SK-N-SH (cell line): ENCODE data around the gene TPMT. TPM values are rescaled to one million over a fixed set of nuclear protein-coding genes. Genes with fewer than 3 reads are reported as not detected.

Experiments
- CTCF ChIA-PET: fragments of 300-600, 350-600 bp; formaldehyde crosslinking; extraction: SDS; loops from one replicate; lab custom pipeline; 2021; lab: Yijun Ruan, JAX
- POLR2A ChIA-PET: fragments of 350-600 bp; sonication (Branson Sonifier 250); formaldehyde crosslinking; extraction: SDS; loops from one replicate; lab custom pipeline; 2020; ENCODE audit warnings: antibody characterized with exemption, inconsistent platforms; lab: Yijun Ruan, JAX
- DNase-seq: peaks from one replicate; pipeline ENCODE4 v3.0.0; 2012
- H2AFZ ChIP-seq: fragments of 200-600 bp; sonication (generic); 2 replicates; pipeline ENCODE4 v1.8.1; 2016; ENCODE audit warnings: antibody characterized with exemption, mild to moderate bottlenecking, low read depth
- H3F3A ChIP-seq: fragments of 200-600 bp; sonication (generic); replicated peaks from 2 replicates; pipeline ENCODE3; 2016; ENCODE audit warnings: antibody characterized with exemption, mild to moderate bottlenecking; ENCODE audit not compliant: insufficient read depth
- H3K27ac ChIP-seq, 2 experiments: fragments of 200-500 bp in 1 of 2; fragments of 200-600 bp in 1 of 2; sonication (Bioruptor generic) in 1 of 2; sonication (generic), shearing (Covaris generic) in 1 of 2; 2 replicates each; pipeline versions ENCODE4 v1.5.1 to v1.6.1; 2014 to 2016; ENCODE audit warnings: low read depth in 2 of 2, inconsistent platforms in 1 of 2, low read length in 1 of 2, mild to moderate bottlenecking in 1 of 2, mixed read lengths in 1 of 2
- H3K27me3 ChIP-seq: fragments of 200-600 bp; sonication (generic), shearing (Covaris generic); 2 replicates; pipeline ENCODE4 v1.6.1; 2016; ENCODE audit warnings: mixed run types; ENCODE audit not compliant: insufficient read depth
- H3K36me3 ChIP-seq, 2 experiments: fragments of 200-500 bp in 1 of 2; fragments of 200-600 bp in 1 of 2; sonication (Bioruptor generic) in 1 of 2; sonication (generic) in 1 of 2; replicated peaks in 1 of 2; 2 replicates each; pipeline versions ENCODE3 to v1.5.1; 2014 to 2016; ENCODE audit warnings: low read length in 1 of 2, mild to moderate bottlenecking in 1 of 2; ENCODE audit not compliant: insufficient read depth in 2 of 2, control insufficient read depth in 1 of 2
- H3K4me1 ChIP-seq, 2 experiments: fragments of 200-500 bp in 1 of 2; fragments of 200-600 bp in 1 of 2; sonication (Bioruptor generic) in 1 of 2; sonication (generic), shearing (Covaris generic) in 1 of 2; 2 replicates each; pipeline versions ENCODE4 v1.5.1 to v1.6.1; 2014 to 2016; ENCODE audit warnings: low read depth in 1 of 2, low read length in 1 of 2, mixed run types in 1 of 2; ENCODE audit not compliant: insufficient read depth in 2 of 2, control insufficient read depth in 1 of 2
- H3K4me2 ChIP-seq: fragments of 200-600 bp; sonication (generic), shearing (Covaris generic); 2 replicates; pipeline ENCODE4 v1.6.1; 2017; ENCODE audit warnings: mixed run types
- H3K4me3 ChIP-seq, 2 experiments: fragments of 200-500 bp in 1 of 2; fragments of 200-600 bp in 1 of 2; sonication (Bioruptor generic) in 1 of 2; sonication (generic), shearing (Covaris generic) in 1 of 2; 2 replicates each; pipeline versions ENCODE4 v1.5.1 to v1.8.1; 2014 to 2016; ENCODE audit warnings: low read depth in 2 of 2, inconsistent platforms in 1 of 2, low read length in 1 of 2, mild to moderate bottlenecking in 1 of 2, mixed read lengths in 1 of 2, moderate library complexity in 1 of 2
- H3K79me2 ChIP-seq: fragments of 200-600 bp; sonication (generic); 2 replicates; pipeline ENCODE4 v1.8.1; 2017; ENCODE audit warnings: mild to moderate bottlenecking; ENCODE audit not compliant: insufficient read depth
- H3K9ac ChIP-seq: fragments of 200-600 bp; sonication (generic); 2 replicates; pipeline ENCODE4 v1.6.1; 2017; ENCODE audit warnings: mixed run types
- H3K9me2 ChIP-seq: fragments of 200-600 bp; sonication (generic); 2 replicates; pipeline ENCODE4 v1.6.1; 2017; ENCODE audit warnings: mixed run types
- H3K9me3 ChIP-seq: fragments of 200-600 bp; sonication (generic); 2 replicates; pipeline ENCODE4 v1.6.1; 2017; ENCODE audit warnings: mixed run types, mild to moderate bottlenecking, moderate library complexity
- H4K20me1 ChIP-seq: fragments of 200-600 bp; sonication (generic); 2 replicates; pipeline ENCODE4 v1.6.1; 2017; ENCODE audit warnings: mild to moderate bottlenecking, mixed run types; ENCODE audit not compliant: insufficient read depth
- CHD2 ChIP-seq: fragments of 150-350 bp; IDR thresholded peaks from 2 replicates; pipeline ENCODE4 v1.6.1; 2018; ENCODE audit warnings: low read length; ENCODE audit not compliant: partially characterized antibody
- EP300 ChIP-seq, 2 experiments: IDR thresholded peaks; 2 replicates each; pipeline versions ENCODE4 v1.4.0 to v1.6.1; 2012; ENCODE audit warnings: borderline replicate concordance in 1 of 2, low read depth in 1 of 2, low read length in 1 of 2
- EZH2phosphoT487 ChIP-seq: fragments of 200-600 bp; sonication (generic); IDR thresholded peaks from 2 replicates; pipeline ENCODE4 v1.6.1; 2017; ENCODE audit warnings: low read depth, mixed run types, mild to moderate bottlenecking, antibody characterized with exemption, moderate library complexity, borderline replicate concordance
- FOSL2 ChIP-seq: IDR thresholded peaks from 2 replicates; pipeline ENCODE4 v1.4.0; 2012; ENCODE audit warnings: low read depth, mild to moderate bottlenecking, moderate library complexity, borderline replicate concordance
- FOXM1 ChIP-seq: IDR thresholded peaks from 2 replicates; pipeline ENCODE4 v1.4.0; 2012; ENCODE audit warnings: low read depth, mild to moderate bottlenecking
- IRF3 ChIP-seq: fragments of 150-350 bp; IDR thresholded peaks from 2 replicates; pipeline ENCODE4 v1.6.1; 2016; ENCODE audit warnings: mild to moderate bottlenecking, low read depth, low read length
- JUND ChIP-seq: IDR thresholded peaks from 2 replicates; pipeline ENCODE4 v1.4.0; 2012
- MEF2A ChIP-seq: IDR thresholded peaks from 2 replicates; pipeline ENCODE4 v1.4.0; 2012; ENCODE audit warnings: low read depth, borderline replicate concordance
- MXI1 ChIP-seq: IDR thresholded peaks from 2 replicates; pipeline ENCODE4 v1.6.1; 2012; ENCODE audit warnings: mild to moderate bottlenecking, low read depth, low read length, improper control_type of control experiment
- RXRA ChIP-seq: IDR thresholded peaks from 2 replicates; pipeline ENCODE4 v1.4.0; 2012; ENCODE audit warnings: low read depth, mild to moderate bottlenecking, borderline replicate concordance
- SMC3 ChIP-seq: IDR thresholded peaks from 2 replicates; pipeline ENCODE4 v1.6.1; 2012; ENCODE audit warnings: low read depth, low read length, improper control_type of control experiment
- TAF1 ChIP-seq: IDR thresholded peaks from 2 replicates; pipeline ENCODE4 v1.6.1; 2012; ENCODE audit warnings: low read depth, mild to moderate bottlenecking, low read length, moderate library complexity, borderline replicate concordance
- TEAD4 ChIP-seq: IDR thresholded peaks from 2 replicates; pipeline ENCODE4 v1.4.0; 2012; ENCODE audit warnings: mild to moderate bottlenecking, borderline replicate concordance; ENCODE audit not compliant: insufficient read depth
- WGBS: methylation state at CpG from one replicate; pipeline ENCODE4 v1.1.6; 2017; ENCODE audit warnings: low lambda C conversion rate; 5-methylcytosine and 5-hydroxymethylcytosine counted together
- polyA plus RNA-seq, 3 experiments: library from polyadenylated mRNA; depleted of rRNA; stranded (reverse); fragments of >200 nt; gene quantifications; 2 replicates each; pipeline ENCODE4 v1.2.3, GENCODE V29; 2012
- TF ChIP-seq, protein P1 (sequence below): IDR thresholded peaks from 2 replicates; pipeline ENCODE4; 2012

The TPMT gene
- polyA plus RNA-seq, 1 of the 3 experiments (the other 2 are of a cell fraction), result 8.1 TPM

GRCh38 chr6:18096423-18096822, 58.5 kb downstream of the TPMT start:
- POLR2A ChIA-PET, result no interaction called here
- CTCF ChIA-PET, result no interaction called here
- Histone ChIP-seq H3K4me3 (no peak overlapping the region), H3K4me2 (no peak overlapping the region), H3K4me1 (no peaks in the 10 kb centered on the region), H3K9ac (no peak overlapping the region), H4K20me1 (no peaks in the 10 kb centered on the region), H2AFZ (no peak overlapping the region), H3K9me2 (no peaks in the 10 kb centered on the region)
- WGBS, result 66% methylated on average over 3 of the region's 3 CpGs
- no peak for DNase-seq
- TF ChIP-seq TEAD4 (no peak), IRF3 (no peak), MEF2A (no peak), JUND (no peak), EZH2phosphoT487 (no peak), FOSL2 (no peak)
- TF ChIP-seq, all 33 proteins: peak for 0
- Histone ChIP-seq H3K9me3 (no peaks in the 10 kb centered on the region), H3F3A (no peaks in the 10 kb centered on the region), H3K79me2 (no peaks in the 10 kb centered on the region), H3K27me3 (no peaks in the 10 kb centered on the region), H3K36me3 (no peaks in the 10 kb centered on the region), H3K27ac (no peak overlapping the region)

GRCh38 chr6:18091382-18091781, 63.5 kb downstream of the TPMT start:
- TF ChIP-seq SMC3 (no peak), FOSL2 (no peak), IRF3 (no peak)
- TF ChIP-seq, all 33 proteins: peak for 0
- Histone ChIP-seq H3K9me2 (no peaks in the 10 kb centered on the region), H3K4me3 (no peak overlapping the region), H3K4me2 (no peak overlapping the region), H3K9me3 (no peaks in the 10 kb centered on the region), H2AFZ (no peak overlapping the region), H3K36me3 (no peaks in the 10 kb centered on the region), H3K27ac (no peak overlapping the region), H3K79me2 (no peaks in the 10 kb centered on the region), H3K4me1 (no peaks in the 10 kb centered on the region), H3K9ac (no peak overlapping the region), H3K27me3 (no peaks in the 10 kb centered on the region), H3F3A (no peaks in the 10 kb centered on the region), H4K20me1 (no peaks in the 10 kb centered on the region)
- CTCF ChIA-PET, result interaction anchor here (1.1 to 1.3 kb wide), 2 partner anchors 10 to 31 kb away, joined by 3 read pairs; partner anchors contain the start of gene NHLRC1
- no peak for DNase-seq
- POLR2A ChIA-PET, result no interaction called here
- WGBS, result 6% methylated on average over 1 of the region's 1 CpG

GRCh38 chr6:18090349-18090786, 64.5 kb downstream of the TPMT start:
- no peak overlapping the region for H2AFZ ChIP-seq
- no peaks in the 10 kb centered on the region for H3F3A ChIP-seq
- H3K4me2 ChIP-seq, result no peak overlapping the region
- H3K27ac ChIP-seq, result no peak overlapping the region
- no peak overlapping the region for H3K9ac ChIP-seq
- ChIA-PET POLR2A (no interaction called here), CTCF (interaction anchor here (1.3 kb wide), 1 partner anchor 11 kb away, joined by 3 read pairs; no protein-coding TSS in a partner anchor)
- no peaks in the 10 kb centered on the region for H3K9me2 ChIP-seq
- no peak for DNase-seq
- H3K4me3 ChIP-seq, result no peak overlapping the region
- H3K9me3 ChIP-seq, result no peaks in the 10 kb centered on the region
- H3K36me3 ChIP-seq, result no peaks in the 10 kb centered on the region
- no peaks in the 10 kb centered on the region for H3K4me1 ChIP-seq
- H3K79me2 ChIP-seq, result no peaks in the 10 kb centered on the region
- 67% methylated on average over 1 of the region's 1 CpG for WGBS
- H4K20me1 ChIP-seq, result no peaks in the 10 kb centered on the region
- no peaks in the 10 kb centered on the region for H3K27me3 ChIP-seq
- no peak for TF ChIP-seq CHD2
- no peak for TF ChIP-seq IRF3
- TF ChIP-seq MXI1, result no peak
- no peak for TF ChIP-seq FOSL2
- no peak for TF ChIP-seq EP300 (IDR thresholded peaks at IDR 0.05; ENCODE audit: borderline replicate concordance in 1 of 2, low read depth in 1 of 2, low read length in 1 of 2)
- TF ChIP-seq MEF2A, result no peak
- TF ChIP-seq FOXM1, result no peak
- TF ChIP-seq RXRA, result no peak
- TF ChIP-seq TAF1, result no peak
- TF ChIP-seq, protein P1, sequence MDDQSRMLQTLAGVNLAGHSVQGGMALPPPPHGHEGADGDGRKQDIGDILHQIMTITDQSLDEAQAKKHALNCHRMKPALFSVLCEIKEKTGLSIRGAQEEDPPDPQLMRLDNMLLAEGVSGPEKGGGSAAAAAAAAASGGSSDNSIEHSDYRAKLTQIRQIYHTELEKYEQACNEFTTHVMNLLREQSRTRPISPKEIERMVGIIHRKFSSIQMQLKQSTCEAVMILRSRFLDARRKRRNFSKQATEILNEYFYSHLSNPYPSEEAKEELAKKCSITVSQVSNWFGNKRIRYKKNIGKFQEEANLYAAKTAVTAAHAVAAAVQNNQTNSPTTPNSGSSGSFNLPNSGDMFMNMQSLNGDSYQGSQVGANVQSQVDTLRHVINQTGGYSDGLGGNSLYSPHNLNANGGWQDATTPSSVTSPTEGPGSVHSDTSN, result no peak
